Calu3 (cell line): ENCODE measurements around the gene SEC62. TPM values are rescaled to one million over a fixed set of nuclear protein-coding genes. Genes with fewer than 3 reads are reported as not detected.

Experiments
- BruUV-seq: library from RNA; stranded (reverse); fragments of 400-500 nt; replicated peaks from 2 replicates; lab custom pipeline; 2021; lab: Mats Ljungman, UMichigan
- CTCF ChIA-PET: fragments of 300-600 bp; sonication (Branson Sonifier 250); formaldehyde crosslinking; loops from one replicate; lab custom pipeline; 2022; ENCODE audit warnings: antibody characterized with exemption; lab: Charles Lee
- DNase-seq: peaks from one replicate; pipeline ENCODE4 v3.0.0; 2022
- H3K27ac Mint-ChIP-seq: one replicate; pipeline ENCODE4 v1.8.0; 2022; ENCODE audit warnings: mixed read lengths; ENCODE audit not compliant: unreplicated experiment
- H3K27me3 Mint-ChIP-seq: one replicate; pipeline ENCODE4 v1.8.0; 2022; ENCODE audit warnings: mixed read lengths; ENCODE audit not compliant: unreplicated experiment
- H3K36me3 Mint-ChIP-seq: one replicate; pipeline ENCODE4 v1.8.0; 2022; ENCODE audit warnings: mild to moderate bottlenecking, moderate library complexity, mixed read lengths; ENCODE audit not compliant: insufficient read depth, unreplicated experiment
- H3K4me1 Mint-ChIP-seq: one replicate; pipeline ENCODE4 v1.8.0; 2022; ENCODE audit warnings: mild to moderate bottlenecking, low read depth, mixed read lengths; ENCODE audit not compliant: unreplicated experiment
- H3K4me3 Mint-ChIP-seq: one replicate; pipeline ENCODE4 v1.8.0; 2022; ENCODE audit warnings: mild to moderate bottlenecking, low read depth, moderate library complexity, mixed read lengths; ENCODE audit not compliant: unreplicated experiment
- H3K9me3 Mint-ChIP-seq: one replicate; pipeline ENCODE4 v1.8.0; 2022; ENCODE audit warnings: low read depth, mixed read lengths; ENCODE audit not compliant: unreplicated experiment
- CTCF ChIP-seq: fragments of 200-600 bp; IDR thresholded peaks from one replicate; pipeline ENCODE4 v1.8.0; 2022; ENCODE audit warnings: antibody characterized with exemption; ENCODE audit not compliant: unreplicated experiment
- intact Hi-C: fragments of 100-400 bp; cut with micrococcal nuclease; formaldehyde crosslinking; loops from one replicate; pipeline ENCODE4 v1.10.0; 2022; ENCODE audit not compliant: unreplicated experiment
- total RNA-seq: library from RNA; stranded (reverse); gene quantifications from 2 replicates; pipeline ENCODE4 v1.2.3, GENCODE V29; 2022

The SEC62 gene
- total RNA-seq, 1 experiment from 2014 or later: 148 TPM

GRCh38 chr3:169939751-169940150 lies 26.9 kb upstream of the SEC62 start:
- no peaks in the 10 kb centered on the region for H3K4me1 Mint-ChIP-seq
- intact Hi-C loops: no loop called here
- CTCF ChIA-PET: no interaction called here
- no peak overlapping the region for H3K27ac Mint-ChIP-seq
- H3K27me3 Mint-ChIP-seq: peaks cover 46% of the 10 kb centered on the region
- H3K36me3 Mint-ChIP-seq: no peaks in the 10 kb centered on the region
- TF ChIP-seq CTCF: no peak
- H3K4me3 Mint-ChIP-seq: no peak overlapping the region
- no peaks in the 10 kb centered on the region for H3K9me3 Mint-ChIP-seq
- no TSS peak for BruUV-seq
- DNase-seq: no peak

- H3K4me1 Mint-ChIP-seq: no peaks in the 10 kb centered on the region
- intact Hi-C loops: no loop called here
- no peaks in the 10 kb centered on the region for H3K9me3 Mint-ChIP-seq
- DNase-seq: no peak
- no peak overlapping the region for H3K27ac Mint-ChIP-seq
- no peak for TF ChIP-seq CTCF
- CTCF ChIA-PET: no interaction called here
- peaks cover 37% of the 10 kb centered on the region for H3K27me3 Mint-ChIP-seq
- H3K36me3 Mint-ChIP-seq: no peaks in the 10 kb centered on the region
- H3K4me3 Mint-ChIP-seq: no peak overlapping the region
- no TSS peak for BruUV-seq
Observed at GRCh38 chr3:169940470-169941181, 26.0 kb upstream of the SEC62 start.

- no peak for TF ChIP-seq CTCF
- Mint-ChIP-seq H3K27me3 (peaks cover 1% of the 10 kb centered on the region), H3K4me3 (no peak overlapping the region), H3K36me3 (no peaks in the 10 kb centered on the region), H3K27ac (no peak overlapping the region), H3K4me1 (no peaks in the 10 kb centered on the region), H3K9me3 (no peaks in the 10 kb centered on the region)
- BruUV-seq: no TSS peak
- no peak for DNase-seq
- intact Hi-C loops: no loop called here
- CTCF ChIA-PET: no interaction called here
Observed at GRCh38 chr3:169945313-169945712, 21.3 kb upstream of the SEC62 start.

GRCh38 chr3:169946336-169946735 lies 20.3 kb upstream of the SEC62 start:
- no peak for TF ChIP-seq CTCF
- Mint-ChIP-seq H3K9me3 (no peaks in the 10 kb centered on the region), H3K27ac (no peak overlapping the region), H3K4me1 (no peaks in the 10 kb centered on the region), H3K27me3 (no peaks in the 10 kb centered on the region), H3K36me3 (no peaks in the 10 kb centered on the region), H3K4me3 (no peak overlapping the region)
- CTCF ChIA-PET: interaction anchor here (0.5 kb wide), 1 partner anchor 992 kb away, joined by 4 read pairs; no protein-coding TSS in a partner anchor
- no peak for DNase-seq
- intact Hi-C loops: no loop called here
- BruUV-seq: no TSS peak
